AG10803 (cell line): ENCODE results near the gene NBEAL1.
"Not testable (repeated sequence)": the region's sequence is repeated elsewhere in the genome, so short reads cannot be mapped to it uniquely, and the experiment has no call there.

ENCODE experiments used
- DNase-seq: peaks from one replicate; pipeline ENCODE4 v3.0.0; 2010; ENCODE audit warnings: low read depth
- H3K4me3 ChIP-seq: 2 replicates; pipeline ENCODE4 v1.5.1; 2011; ENCODE audit warnings: mild to moderate bottlenecking, low read length, control low read depth
- CTCF ChIP-seq: conservative IDR thresholded peaks from 2 replicates; pipeline ENCODE4 v1.5.1; 2011; ENCODE audit warnings: mild to moderate bottlenecking, low read length, control low read depth, inconsistent platforms

Gene NBEAL1

GRCh38 chr2:203083328-203083727 is 68.7 kb downstream of the NBEAL1 start:
- DNase-seq = no peak
- TF ChIP-seq CTCF = no peak
- H3K4me3 ChIP-seq = no peak overlapping the region

DNA sequence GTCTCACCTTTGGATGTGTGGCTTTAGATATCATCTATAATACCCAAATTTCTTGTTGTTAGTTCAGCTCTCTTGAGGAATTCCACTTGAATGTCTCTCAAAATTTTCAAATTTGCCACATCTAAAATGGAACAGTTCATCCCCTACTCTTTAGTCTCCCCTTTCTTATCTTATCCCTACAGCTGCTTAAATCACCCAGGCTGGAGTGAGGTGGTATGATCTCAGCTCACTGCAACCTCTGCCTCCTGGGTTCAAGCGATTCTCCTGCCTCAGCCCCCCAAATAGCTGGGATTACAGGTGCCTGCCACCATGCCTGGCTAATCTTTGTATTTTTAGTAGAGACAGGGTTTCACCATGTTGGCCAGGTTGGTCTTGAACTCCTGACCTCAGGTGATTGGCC is 71.7 kb downstream of the NBEAL1 start:
- H3K4me3 ChIP-seq, DNase-seq: not testable (repeated sequence)

DNA sequence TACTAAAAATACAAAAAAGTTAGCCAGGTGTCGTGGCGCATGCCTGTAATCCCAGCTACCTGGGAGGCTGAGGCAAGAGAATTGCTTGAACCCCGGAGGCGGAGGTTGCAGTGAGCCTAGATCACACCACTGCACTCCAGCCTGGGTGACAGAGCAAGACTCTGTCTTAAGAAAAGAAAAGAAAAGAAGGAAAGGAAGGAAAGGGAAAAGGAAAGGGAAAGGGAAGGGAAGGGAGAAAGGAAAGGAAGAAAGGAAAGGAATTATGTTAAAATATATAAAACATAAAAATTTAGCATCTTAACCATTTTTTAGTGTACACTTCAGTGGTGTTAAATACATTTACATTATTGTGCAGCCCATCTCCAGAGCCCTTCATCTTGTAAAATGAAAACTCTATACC is 76.0 kb downstream of the NBEAL1 start:
- not testable (repeated sequence) for DNase-seq, H3K4me3 ChIP-seq

GRCh38 chr2:203097735-203098134 is 83.1 kb downstream of the NBEAL1 start:
- peak; percentile 34 for TF ChIP-seq CTCF
- no peak for DNase-seq
- H3K4me3 ChIP-seq = no peak overlapping the region

- not testable (repeated sequence) for H3K4me3 ChIP-seq, DNase-seq
Observed at GRCh38 chr2:203102357-203102756, 87.7 kb downstream of the NBEAL1 start.

DNA sequence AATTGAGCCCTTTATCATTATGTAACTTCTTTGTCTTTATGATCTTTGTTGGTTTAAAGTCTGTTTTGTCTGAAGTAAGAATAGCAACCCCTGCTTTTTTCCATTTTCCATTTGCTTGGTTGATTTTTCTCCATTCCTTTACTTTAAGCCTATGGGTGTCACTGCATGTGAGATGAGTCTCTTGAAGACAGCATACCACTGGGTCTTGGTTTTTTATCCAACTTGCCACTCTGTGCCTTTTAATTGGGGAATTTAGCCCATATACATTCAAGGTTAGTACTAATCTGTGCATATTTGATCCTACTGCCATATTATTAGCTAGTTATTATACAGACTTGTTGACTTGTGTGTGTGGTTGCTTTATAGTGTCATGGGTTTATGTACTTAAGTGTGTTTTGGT is 89.6 kb downstream of the NBEAL1 start:
- DNase-seq = no peak
- TF ChIP-seq CTCF = no peak
- H3K4me3 ChIP-seq = no peak overlapping the region

DNA sequence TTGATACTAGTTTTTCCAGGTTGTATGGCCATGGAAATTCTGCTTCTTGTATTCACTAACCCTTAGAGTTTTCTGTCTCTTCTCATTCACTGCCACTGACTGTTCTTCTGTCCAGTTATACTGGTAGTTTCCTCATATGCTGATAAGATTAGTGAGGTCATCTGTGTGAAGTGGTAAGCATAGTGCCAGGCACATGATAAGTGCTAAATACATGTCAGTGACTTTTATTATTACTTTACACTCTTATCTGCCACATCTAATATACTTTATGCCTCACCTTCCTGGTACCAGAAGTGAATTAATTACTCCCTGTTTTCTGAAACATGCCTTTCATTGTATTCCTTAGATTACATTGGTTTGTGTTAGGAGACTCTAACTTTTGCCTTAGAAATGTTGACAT is 91.3 kb downstream of the NBEAL1 start:
- DNase-seq = no peak
- no peak for TF ChIP-seq CTCF
- no peak overlapping the region for H3K4me3 ChIP-seq

GRCh38 chr2:203110496-203110895 is 95.8 kb downstream of the NBEAL1 start:
- H3K4me3 ChIP-seq, DNase-seq: not testable (repeated sequence)

DNA sequence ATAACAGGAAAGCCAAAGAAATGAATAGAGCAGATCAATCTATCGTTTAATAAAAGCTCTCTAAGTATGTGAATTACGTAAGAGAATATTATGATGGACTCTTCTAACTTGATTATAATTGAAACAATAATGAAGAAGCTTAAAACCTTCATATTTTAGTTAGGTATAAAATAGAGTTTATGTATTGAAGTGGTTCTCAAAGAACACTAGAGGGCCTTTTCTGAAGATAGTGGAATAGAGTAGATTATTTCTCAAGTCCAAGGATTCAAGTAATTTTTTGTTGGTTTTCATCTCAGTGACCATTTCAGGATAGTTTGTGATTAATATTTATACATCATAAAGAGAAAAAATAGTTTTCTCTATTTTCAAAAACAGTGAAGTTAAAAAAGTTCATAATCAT is 97.7 kb downstream of the NBEAL1 start:
- H3K4me3 ChIP-seq = no peak overlapping the region
- TF ChIP-seq CTCF = no peak
- DNase-seq = no peak

GRCh38 chr2:203115201-203115700 is 100.6 kb downstream of the NBEAL1 start:
- H3K4me3 ChIP-seq, DNase-seq: not testable (repeated sequence)
